Fibroblast of the aortic adventitia (primary cell): Measurements from ENCODE around the gene C4orf33. TPM values are rescaled to one million over a fixed set of nuclear protein-coding genes. Genes with fewer than 3 reads are reported as not detected.
"Not testable (repeated sequence)": the region's sequence is repeated elsewhere in the genome, so short reads cannot be mapped to it uniquely, and the experiment has no call there.

ENCODE experiments used
- DNase-seq: peaks from one replicate; pipeline ENCODE4 v3.0.0-alpha.2; 2010; ENCODE audit warnings: low read depth
- H3K4me3 ChIP-seq: 2 replicates; pipeline ENCODE4 v1.5.1; 2011; ENCODE audit warnings: low read depth, mild to moderate bottlenecking, control low read depth, low read length, moderate library complexity
- total RNA-seq: library from RNA; depleted of rRNA; stranded (reverse); fragments of >200 nt; gene quantifications from 2 replicates; pipeline ENCODE4 v1.2.3, GENCODE V29; 2012; ENCODE audit warnings: low replicate concordance
- TF ChIP-seq, protein P1 (sequence below): IDR thresholded peaks from 2 replicates; pipeline ENCODE4 v1.5.1; 2011; ENCODE audit warnings: mild to moderate bottlenecking, low read length, control low read depth, inconsistent platforms; ENCODE audit not compliant: insufficient read depth

C4orf33 gene
- total RNA-seq, 1 donor = 11.5 TPM

- TF ChIP-seq, protein P1, sequence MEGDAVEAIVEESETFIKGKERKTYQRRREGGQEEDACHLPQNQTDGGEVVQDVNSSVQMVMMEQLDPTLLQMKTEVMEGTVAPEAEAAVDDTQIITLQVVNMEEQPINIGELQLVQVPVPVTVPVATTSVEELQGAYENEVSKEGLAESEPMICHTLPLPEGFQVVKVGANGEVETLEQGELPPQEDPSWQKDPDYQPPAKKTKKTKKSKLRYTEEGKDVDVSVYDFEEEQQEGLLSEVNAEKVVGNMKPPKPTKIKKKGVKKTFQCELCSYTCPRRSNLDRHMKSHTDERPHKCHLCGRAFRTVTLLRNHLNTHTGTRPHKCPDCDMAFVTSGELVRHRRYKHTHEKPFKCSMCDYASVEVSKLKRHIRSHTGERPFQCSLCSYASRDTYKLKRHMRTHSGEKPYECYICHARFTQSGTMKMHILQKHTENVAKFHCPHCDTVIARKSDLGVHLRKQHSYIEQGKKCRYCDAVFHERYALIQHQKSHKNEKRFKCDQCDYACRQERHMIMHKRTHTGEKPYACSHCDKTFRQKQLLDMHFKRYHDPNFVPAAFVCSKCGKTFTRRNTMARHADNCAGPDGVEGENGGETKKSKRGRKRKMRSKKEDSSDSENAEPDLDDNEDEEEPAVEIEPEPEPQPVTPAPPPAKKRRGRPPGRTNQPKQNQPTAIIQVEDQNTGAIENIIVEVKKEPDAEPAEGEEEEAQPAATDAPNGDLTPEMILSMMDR = no peak
- H3K4me3 ChIP-seq = no peak overlapping the region
- no peak for DNase-seq
Measured at GRCh38 chr4:129098531-129099001, 2.6 kb downstream of the C4orf33 start.

DNA sequence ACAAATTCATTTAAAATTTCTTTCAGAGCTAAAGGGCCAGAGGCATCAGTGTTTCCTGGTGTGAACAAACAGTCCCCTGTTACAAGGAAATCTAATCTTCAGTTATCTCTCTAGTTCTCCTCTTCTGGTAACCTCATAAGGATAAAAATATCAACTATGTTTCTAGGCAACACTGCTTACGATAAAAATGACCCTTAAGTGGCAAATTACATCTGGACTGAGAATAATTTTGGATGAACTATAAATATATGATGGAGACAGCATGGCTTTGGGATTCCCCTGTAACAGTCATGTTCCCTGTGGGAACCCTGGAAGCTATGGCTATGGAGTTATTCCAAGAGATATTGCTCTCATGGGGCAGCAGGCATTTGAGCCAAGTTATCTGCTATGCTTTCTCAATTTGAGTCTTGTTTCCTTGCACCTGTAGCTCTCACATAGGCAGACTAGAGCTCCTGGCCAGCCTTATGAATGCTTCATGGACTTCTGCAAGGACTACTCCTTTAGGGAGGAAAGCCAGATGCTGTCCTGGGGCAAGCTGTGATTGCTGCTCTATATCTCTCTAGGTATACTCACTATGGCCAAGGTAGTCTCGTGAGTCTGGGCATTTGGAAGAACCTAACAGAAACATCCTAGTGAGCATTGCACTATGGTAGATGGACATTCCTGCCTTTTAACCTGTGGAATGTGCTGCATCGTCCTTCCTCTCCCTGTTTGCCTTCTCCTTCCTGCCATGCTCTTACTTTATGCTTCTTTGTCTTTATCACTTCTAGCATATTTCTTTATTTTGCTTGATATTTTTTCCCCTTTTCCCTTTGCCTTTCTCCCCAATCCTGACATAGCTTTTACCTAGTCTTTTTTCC, 14.2 kb downstream of the C4orf33 start:
- TF ChIP-seq, protein P1 = no peak

DNA sequence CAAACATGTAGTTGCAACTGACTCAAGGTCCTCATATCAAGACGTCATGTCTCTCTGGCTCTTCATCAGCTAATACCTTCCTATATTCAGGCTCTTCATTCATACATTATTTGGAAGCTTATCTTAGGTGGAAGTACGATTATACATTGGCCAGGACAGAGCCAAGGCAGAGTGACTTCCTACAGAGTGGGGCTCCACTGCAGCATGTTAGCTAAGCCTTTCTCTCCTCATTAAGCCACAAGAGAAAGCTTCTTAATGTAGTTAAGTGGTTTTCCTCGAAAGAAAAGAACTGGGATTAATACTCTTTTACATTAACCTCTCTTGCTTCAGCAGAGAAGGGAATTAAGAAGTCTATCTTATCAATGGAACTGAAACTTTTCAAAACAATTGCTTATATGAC, 15.0 kb downstream of the C4orf33 start:
- DNase-seq = no peak
- H3K4me3 ChIP-seq = no peak overlapping the region
- TF ChIP-seq, protein P1 = no peak

More for the DNA sequence above, 14.2 kb downstream of the C4orf33 start:
- no peak for DNase-seq
- H3K4me3 ChIP-seq = no peak overlapping the region

- TF ChIP-seq, protein P1 = no peak
- H3K4me3 ChIP-seq = no peak overlapping the region
- DNase-seq = no peak
Measured at GRCh38 chr4:129111919-129112318, 16.0 kb downstream of the C4orf33 start.

DNA sequence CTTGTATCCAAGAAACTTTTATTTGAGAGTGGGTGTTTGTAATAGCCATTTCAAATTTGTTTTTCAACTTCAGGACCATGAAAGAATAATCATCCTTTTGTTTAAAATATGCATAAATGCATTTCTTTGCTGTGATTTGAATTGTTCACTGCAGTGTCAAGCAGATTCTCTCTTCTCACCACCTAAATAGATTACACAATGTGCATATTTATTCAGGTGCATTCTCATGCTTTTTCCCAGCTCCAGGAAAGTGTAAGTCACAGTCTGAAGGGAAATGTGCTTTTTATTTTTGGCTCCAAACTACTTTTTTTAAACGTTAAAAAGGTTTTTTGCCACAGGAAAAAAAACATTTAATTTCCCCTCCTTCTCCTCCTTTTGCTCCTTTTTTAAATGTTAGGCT, 17.5 kb downstream of the C4orf33 start:
- TF ChIP-seq, protein P1 = no peak
- no peak for DNase-seq

GRCh38 chr4:129113919-129114318, 18.0 kb downstream of the C4orf33 start:
- no peak overlapping the region for H3K4me3 ChIP-seq
- no peak for DNase-seq
- TF ChIP-seq, protein P1 = no peak

More for the DNA sequence above, 17.5 kb downstream of the C4orf33 start:
- no peak overlapping the region for H3K4me3 ChIP-seq

GRCh38 chr4:129117705-129118104, 21.8 kb downstream of the C4orf33 start:
- DNase-seq = no peak
- TF ChIP-seq, protein P1 = no peak

GRCh38 chr4:129126614-129127013, 30.7 kb downstream of the C4orf33 start:
- not testable (repeated sequence) for H3K4me3 ChIP-seq, DNase-seq

More at GRCh38 chr4:129117705-129118104, 21.8 kb downstream of the C4orf33 start:
- H3K4me3 ChIP-seq = no peak overlapping the region
